IPS-11a (cell line): ENCODE results near the gene CHRFAM7A.
"Not testable (repeated sequence)": the region's sequence is repeated elsewhere in the genome, so short reads cannot be mapped to it uniquely, and the experiment has no call there.

Source experiments
- H3K4me3 ChIP-seq: one replicate; pipeline ENCODE4 v1.5.1; 2013; ENCODE audit warnings: low read depth, low read length, control low read depth

Gene CHRFAM7A

DNA sequence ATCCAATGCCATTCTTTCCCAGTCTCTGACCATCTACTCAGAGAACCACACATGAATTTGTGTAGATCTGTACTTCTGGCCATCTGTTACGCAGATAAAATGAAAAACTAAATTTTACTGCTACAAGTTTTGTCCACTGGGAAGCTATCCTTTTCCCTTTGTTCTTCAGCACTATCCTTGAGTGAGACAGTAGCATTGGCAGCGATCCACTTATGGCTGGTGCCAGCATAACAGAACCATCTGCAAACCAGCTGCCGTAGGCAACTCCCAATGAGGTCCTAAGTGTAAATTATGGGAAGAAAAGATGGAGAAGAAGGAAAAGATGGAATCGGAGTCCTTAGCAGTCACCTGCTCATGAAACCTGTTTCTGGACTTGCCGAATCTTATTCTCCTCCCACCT lies 72.3 kb downstream of the CHRFAM7A start:
- not testable (repeated sequence) for H3K4me3 ChIP-seq

DNA sequence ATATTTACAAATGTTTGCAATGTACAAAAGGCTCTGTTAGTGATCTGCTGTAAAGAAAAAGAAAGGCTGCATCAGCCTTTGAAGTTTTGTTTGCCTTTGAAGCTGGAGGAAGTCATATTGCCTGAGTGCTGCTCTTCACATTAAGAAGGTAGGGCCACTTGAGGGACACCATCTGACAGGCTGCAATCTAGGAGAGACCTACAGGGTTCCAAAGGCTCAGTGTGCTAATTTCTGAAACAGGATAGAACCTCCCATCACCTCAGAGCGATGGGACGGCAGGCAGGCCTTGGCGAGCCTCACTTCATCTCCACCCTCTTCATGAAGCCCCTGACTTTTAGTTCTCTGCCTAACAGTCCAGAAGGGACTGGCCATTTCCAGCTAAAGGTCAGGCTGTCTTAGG lies 77.6 kb downstream of the CHRFAM7A start:
- not testable (repeated sequence) for H3K4me3 ChIP-seq

DNA sequence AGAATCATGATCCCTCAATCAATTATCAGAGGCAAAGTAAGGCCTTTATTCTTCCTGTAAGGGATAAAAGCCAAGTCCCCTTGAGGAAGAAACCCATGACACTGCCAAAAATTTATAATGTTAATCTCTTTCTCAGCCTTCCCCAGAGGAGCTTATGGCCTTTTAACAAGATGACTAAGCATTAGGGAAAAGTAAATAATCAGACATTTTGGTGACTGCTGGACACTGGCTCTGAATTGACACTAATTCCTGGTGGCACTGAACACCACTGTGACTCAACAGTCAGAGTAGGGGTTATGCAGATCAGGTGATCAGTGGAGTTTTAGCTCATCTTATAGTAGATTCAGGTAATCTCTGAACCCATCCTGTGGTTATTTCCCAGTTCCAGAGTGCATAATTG lies 82.8 kb downstream of the CHRFAM7A start:
- H3K4me3 ChIP-seq, result not testable (repeated sequence)
